PC-9 (cell line): Measurements from ENCODE around the gene MRPS22.

ENCODE experiments used
- EZH2 ChIP-seq: fragments of 200-600 bp; sonication (generic); IDR thresholded peaks from 2 replicates; pipeline ENCODE4 v1.8.0; 2017; ENCODE audit warnings: antibody characterized with exemption, low read depth
- TF ChIP-seq, protein P1 (sequence below): fragments of 200-600 bp; sonication (generic); conservative IDR thresholded peaks from 2 replicates; pipeline ENCODE4 v1.6.1; 2017; ENCODE audit warnings: mixed run types, antibody characterized with exemption, mild to moderate bottlenecking, moderate library complexity

DNA sequence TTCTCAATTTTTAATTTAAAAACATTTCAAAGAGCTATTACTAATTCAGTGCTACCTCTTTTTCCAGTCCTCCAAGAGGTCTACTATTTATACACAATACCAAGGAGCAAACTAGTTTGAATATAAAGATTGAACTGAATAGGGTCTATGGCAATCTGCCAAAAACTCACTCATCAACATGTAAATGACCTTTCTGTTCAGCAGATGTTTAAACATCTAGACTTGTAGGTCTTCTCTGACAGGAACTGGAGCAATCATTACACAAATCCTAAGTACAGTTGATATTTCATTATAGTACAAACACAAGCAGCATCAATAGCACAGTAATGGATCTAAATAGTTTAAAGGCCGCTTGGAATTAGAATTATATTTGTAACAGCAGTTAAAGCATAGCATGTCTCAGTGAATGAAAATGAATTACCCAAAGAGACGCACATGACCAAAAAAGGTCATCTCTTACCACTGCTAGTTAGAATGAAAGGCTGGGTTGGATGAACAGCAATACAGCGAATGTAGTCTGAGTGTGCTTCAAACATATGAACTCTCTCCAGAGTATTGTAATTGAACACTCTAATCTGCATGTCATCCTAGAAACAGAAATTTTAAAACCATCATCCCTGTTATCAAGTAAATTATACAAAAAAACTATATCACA lies 34.9 kb downstream of the MRPS22 start:
- TF ChIP-seq, protein P1, sequence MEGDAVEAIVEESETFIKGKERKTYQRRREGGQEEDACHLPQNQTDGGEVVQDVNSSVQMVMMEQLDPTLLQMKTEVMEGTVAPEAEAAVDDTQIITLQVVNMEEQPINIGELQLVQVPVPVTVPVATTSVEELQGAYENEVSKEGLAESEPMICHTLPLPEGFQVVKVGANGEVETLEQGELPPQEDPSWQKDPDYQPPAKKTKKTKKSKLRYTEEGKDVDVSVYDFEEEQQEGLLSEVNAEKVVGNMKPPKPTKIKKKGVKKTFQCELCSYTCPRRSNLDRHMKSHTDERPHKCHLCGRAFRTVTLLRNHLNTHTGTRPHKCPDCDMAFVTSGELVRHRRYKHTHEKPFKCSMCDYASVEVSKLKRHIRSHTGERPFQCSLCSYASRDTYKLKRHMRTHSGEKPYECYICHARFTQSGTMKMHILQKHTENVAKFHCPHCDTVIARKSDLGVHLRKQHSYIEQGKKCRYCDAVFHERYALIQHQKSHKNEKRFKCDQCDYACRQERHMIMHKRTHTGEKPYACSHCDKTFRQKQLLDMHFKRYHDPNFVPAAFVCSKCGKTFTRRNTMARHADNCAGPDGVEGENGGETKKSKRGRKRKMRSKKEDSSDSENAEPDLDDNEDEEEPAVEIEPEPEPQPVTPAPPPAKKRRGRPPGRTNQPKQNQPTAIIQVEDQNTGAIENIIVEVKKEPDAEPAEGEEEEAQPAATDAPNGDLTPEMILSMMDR, result no peak
- no peak for TF ChIP-seq EZH2
